Stimulated activated CD8-positive, alpha-beta memory T cell treated with anti-CD3 and anti-CD28 coated beads, Interleukin-7, amount 100 ng/mL, for 48 hours (primary cell): Measurements from ENCODE around the gene CLASP2.
"Not testable (repeated sequence)": the region's sequence is repeated elsewhere in the genome, so short reads cannot be mapped to it uniquely, and the experiment has no call there.

Experiments
- DNase-seq, 2 donors: peaks; one replicate each; pipeline ENCODE4 v3.0.0-alpha.2; 2020; ENCODE audit warnings: low read depth in 1 of 2; ENCODE audit errors: extremely low read depth in 1 of 2

CLASP2 gene

GRCh38 chr3:33459577-33459976 lies 258.5 kb downstream of the CLASP2 start:
- not testable (repeated sequence) for DNase-seq

GRCh38 chr3:33458446-33458845 lies 259.6 kb downstream of the CLASP2 start:
- DNase-seq, result no peak

DNA sequence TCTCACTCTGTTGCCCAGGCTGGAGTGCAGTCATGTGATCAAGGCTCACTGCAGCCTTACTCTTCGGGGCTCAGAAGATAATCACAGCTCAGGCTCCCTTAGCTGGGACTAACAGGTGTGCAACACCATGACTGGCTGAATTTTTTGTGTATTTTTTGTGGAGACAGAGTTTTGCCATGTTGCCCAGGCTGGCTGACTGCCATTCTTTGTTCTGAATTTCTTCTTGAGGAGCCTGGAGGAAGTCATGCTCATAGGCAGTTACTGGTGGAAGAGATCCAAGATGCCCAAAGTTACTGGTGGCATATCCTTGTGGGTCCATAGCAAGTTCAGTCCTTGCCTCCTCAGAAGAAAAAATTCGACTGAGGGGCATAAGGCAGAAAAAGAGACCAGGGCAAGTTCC lies 261.3 kb downstream of the CLASP2 start:
- no peak for DNase-seq

- DNase-seq, result no peak
These were observed 264.7 kb downstream of the CLASP2 start for GRCh38 chr3:33453331-33453761.

DNA sequence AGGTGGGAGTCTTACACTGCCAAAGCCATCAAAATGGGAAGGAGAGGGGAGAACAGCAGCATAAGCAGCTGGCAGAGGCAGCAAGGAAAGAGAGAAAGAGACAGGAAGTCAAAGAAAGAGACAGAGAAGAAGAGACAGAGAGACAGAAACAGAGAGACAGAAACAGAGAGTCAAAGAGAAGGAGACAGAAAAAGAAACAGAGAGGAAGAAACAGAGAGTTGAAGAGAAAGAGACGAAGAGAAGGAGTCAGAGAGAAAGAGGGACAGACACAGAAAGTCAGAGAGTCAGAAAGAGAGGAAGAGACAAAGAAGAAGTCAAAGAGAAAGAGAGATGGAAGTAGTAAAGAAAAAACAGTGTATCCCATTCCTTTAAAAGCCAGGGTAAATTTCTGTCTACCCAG lies 266.1 kb downstream of the CLASP2 start:
- DNase-seq, result not testable (repeated sequence)

DNA sequence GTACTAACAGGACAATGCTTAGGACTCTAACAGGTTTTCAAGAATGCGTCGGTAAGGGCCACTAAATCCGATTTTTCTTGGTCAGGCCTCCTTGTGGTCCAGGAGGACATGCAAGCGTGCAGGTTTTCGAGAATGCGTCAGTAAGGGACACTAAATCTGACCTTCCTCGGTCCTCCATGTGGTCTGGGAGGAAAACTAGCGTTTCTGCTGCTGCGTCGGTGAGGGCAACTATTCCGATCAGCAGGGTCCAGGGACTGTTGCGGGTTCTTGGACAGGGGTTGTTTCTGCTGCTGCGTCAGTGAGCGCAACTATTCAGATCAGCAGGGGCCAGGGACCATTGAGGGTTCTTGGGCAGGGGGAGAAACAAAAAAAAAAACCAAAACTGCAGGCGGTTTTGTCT lies 270.1 kb downstream of the CLASP2 start:
- no peak for DNase-seq

DNA sequence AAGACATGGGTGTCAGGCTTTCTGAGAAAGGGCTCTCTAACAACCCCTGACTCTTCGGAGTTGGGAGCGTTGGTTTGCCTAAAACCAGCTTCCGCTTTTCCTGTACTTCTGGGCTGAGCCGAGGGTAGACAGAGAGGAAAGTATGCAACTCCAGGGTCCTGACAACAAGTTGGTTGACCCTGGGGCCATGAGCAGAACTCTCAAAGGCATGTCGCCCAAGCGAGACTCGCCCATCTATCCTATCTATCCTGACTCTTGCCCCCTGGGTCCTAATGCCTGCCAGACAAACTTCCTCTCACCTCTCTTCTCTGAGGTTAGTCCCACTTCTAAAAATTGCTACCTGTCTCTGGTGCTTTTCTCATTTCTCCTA lies 270.8 kb downstream of the CLASP2 start:
- not testable (repeated sequence) for DNase-seq
